GM21723 (cell line): ENCODE data around the gene SLC39A9.

ENCODE experiments used
- ATAC-seq: cut with Tn5 transposase; IDR thresholded peaks from one replicate; pipeline ENCODE4 v1.9.1; 2021; ENCODE audit warnings: mild to moderate bottlenecking, moderate library complexity; ENCODE audit not compliant: unreplicated experiment

Gene SLC39A9

GRCh38 chr14:69423279-69423678 is 24.8 kb downstream of the SLC39A9 start:
- no peak for ATAC-seq

GRCh38 chr14:69424149-69424923 is 25.8 kb downstream of the SLC39A9 start:
- ATAC-seq: no peak

- no peak for ATAC-seq
These were observed 29.1 kb downstream of the SLC39A9 start for GRCh38 chr14:69427596-69427995.

DNA sequence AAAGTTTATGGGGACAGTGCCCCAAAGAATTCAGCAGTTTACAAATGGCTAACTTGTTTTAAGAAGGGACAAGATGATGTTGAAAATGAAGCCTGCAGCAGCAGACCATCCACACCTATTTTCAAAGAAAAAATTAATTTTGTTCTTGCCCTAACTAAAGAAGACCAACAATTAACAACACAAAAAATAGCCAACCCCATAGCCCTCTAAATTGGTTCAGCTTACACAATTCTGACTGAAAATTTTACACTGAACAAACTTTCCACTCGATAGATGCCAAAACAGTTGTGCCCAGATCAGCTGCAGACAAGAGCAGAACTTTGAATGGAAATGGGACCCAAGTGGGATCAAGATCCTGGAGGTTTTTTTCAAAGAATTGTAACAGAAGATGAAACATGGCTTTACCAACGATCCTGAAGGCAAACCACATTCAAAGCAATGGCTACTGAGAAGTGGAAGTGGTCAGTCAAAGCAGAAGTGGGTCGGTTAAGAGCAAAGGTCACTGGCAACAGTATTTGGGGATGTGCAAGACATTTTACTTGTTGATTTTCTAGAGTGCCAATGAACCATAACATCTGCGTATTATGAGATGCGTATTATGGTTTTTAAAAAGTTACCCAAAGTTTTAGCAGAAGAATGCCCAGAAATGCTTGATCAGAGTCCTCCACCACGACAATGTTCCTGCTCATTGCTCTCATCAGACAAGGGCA is 30.0 kb downstream of the SLC39A9 start:
- no peak for ATAC-seq

DNA sequence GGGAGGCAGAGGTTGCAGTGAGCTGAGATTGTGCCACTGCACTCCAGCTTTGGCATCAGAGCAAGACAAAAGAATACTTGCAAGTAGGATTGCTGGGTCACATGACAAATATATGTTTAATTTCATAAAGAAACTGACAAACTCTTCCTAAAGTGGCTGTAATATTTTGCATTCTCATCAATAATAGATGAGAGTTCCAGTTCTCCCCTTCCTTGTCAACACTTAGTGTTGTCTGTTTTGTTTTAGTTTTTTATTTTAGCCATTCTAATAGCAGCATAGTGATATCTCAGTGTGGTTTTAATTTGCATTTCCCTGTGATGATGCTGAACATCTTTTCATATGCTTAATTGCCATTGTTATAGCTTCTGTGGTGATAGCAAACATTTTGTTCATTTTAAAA is 31.2 kb downstream of the SLC39A9 start:
- ATAC-seq: no peak

DNA sequence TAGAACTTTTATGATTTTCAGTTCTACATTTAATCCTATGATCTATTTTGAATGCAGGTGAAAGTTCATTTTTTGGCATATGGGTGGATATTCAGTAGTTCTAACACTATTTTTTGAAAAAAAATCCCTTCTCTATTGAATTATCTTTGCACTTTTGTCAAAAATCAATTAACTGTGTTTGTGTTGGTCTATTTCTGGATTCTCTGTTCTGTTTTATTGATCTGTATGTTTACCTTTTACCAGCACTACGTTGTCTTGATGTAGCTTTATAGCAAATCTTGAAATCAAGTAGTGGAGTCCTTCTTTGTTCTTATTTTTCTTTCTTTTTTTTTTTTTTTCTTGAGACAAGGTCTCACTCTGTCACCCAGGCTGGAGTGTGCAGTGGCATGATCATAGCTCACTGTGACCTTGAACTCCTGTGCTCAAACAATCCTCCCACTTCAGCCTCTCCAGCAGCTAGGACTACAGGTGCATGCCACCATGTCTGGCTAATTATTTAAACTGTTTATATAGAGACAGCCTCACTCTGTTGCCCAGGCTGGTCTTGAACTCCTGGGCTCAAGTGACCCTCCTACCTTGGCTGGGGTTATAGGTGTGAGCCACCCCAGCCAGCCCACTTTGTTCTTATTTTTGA is 31.9 kb downstream of the SLC39A9 start:
- ATAC-seq: no peak

- no peak for ATAC-seq
These were observed 33.9 kb downstream of the SLC39A9 start for GRCh38 chr14:69432364-69432763.

GRCh38 chr14:69439521-69440270 is 41.2 kb downstream of the SLC39A9 start:
- ATAC-seq: no peak

- peak; percentile 80 for ATAC-seq
These were observed 43.5 kb downstream of the SLC39A9 start for GRCh38 chr14:69441948-69442347.

DNA sequence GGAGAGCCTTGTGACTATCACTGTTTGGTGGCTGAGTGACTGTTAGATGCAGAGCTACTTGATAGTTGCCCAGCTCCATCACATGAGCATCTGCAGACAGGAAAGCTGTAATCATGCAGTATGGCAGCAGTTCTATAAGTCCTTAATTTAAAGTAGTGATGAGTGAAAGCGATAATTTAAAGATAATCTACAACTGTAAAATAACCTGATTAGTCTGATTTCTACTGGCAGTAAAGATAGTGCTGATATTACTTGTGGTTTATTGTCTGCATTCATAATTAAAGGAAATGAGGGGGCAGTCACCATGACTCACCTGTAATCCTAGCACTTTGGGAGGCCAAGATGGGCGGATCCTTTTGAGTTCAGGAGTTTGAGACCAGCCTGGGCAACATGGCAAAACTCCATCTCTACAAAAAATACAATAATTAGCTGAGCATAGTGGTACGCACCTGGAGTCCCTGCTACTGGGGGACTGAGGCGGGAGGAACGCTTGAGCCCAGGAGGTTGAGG is 44.9 kb downstream of the SLC39A9 start:
- no peak for ATAC-seq

- ATAC-seq: no peak
These were observed 50.7 kb downstream of the SLC39A9 start for GRCh38 chr14:69449216-69449615.

DNA sequence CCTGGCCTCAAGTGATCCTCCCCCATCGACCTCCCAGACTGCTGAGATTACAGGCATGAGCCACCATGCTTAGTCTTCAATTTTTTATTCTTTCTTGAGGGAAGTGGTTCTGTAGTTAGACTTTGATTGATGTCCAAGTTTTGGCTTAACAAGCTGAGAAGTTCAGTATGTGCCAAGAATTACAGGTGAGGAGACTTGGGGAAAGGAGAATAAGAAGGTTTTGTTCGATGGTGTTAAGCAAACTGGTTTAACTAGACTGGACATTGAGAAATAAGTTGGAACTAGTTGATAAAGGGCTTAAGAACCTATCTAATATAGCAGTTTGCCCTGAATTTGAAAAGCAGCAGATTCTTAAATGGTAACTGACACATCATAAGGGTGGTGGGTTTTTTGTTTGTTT is 53.4 kb downstream of the SLC39A9 start:
- no peak for ATAC-seq

DNA sequence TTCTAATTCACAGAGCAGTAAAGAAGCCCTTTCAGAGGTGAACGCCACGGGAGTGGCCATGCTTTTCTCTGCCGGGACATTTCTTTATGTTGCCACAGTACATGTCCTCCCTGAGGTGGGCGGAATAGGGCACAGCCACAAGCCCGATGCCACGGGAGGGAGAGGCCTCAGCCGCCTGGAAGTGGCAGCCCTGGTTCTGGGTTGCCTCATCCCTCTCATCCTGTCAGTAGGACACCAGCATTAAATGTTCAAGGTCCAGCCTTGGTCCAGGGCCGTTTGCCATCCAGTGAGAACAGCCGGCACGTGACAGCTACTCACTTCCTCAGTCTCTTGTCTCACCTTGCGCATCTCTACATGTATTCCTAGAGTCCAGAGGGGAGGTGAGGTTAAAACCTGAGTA is 59.9 kb downstream of the SLC39A9 start:
- no peak for ATAC-seq

DNA sequence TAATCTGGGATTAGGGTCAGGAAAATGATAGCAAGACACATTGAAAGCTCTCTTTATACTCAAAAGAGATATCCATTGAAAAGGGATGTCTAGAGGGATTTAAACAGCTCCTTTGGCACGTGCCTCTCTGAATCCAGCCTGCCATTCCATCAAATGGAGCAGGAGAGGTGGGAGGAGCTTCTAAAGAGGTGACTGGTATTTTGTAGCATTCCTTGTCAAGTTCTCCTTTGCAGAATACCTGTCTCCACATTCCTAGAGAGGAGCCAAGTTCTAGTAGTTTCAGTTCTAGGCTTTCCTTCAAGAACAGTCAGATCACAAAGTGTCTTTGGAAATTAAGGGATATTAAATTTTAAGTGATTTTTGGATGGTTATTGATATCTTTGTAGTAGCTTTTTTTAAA is 60.6 kb downstream of the SLC39A9 start:
- no peak for ATAC-seq

GRCh38 chr14:69460093-69460701 is 61.7 kb downstream of the SLC39A9 start:
- no peak for ATAC-seq

DNA sequence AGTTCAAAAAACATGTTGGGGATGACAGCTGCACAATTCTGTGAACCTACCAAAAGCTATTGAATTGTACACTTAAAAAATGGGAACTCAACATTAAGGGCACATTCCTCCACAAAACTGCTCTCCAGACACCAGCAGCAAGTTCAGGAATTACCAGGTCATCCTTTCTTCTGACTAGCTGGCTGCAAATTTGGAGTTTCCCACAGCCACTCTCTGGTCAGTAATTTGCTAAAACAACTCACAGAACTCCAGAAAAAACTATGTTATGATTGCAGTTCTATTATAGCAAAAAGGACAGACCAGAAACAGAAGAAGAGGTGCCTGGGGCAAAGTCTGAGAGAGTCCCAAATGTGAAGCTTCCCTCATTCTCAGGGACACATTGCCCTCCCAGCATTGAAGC is 65.9 kb downstream of the SLC39A9 start:
- no peak for ATAC-seq

- no peak for ATAC-seq
These were observed 66.3 kb downstream of the SLC39A9 start for GRCh38 chr14:69464829-69465228.

DNA sequence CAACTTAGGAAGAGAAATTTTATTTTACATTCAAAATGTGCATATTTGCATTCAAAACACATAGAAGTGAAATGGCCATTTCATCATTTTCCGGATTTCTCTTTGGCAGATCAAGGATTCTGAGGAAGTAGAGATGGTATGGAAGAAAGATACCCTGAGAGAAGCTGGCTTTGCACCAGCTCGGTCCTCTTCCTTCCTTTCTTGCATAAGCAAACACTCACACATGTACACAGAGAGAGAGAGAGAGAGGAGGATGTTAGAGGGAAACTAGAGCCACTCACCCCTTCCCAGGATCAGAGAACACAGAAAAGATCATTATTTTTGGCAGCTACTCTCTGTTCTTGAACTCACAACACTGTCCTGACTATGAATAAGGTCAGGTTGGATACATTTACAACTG is 70.5 kb downstream of the SLC39A9 start:
- ATAC-seq: no peak

- no peak for ATAC-seq
These were observed 72.9 kb downstream of the SLC39A9 start for GRCh38 chr14:69471436-69471835.

- ATAC-seq: no peak
These were observed 73.4 kb downstream of the SLC39A9 start for GRCh38 chr14:69471916-69472315.

- no peak for ATAC-seq
These were observed 74.8 kb downstream of the SLC39A9 start for GRCh38 chr14:69473260-69473659.
